SK-N-SH (cell line): Measurements from ENCODE around the gene LRRC8C. TPM values are rescaled to one million over a fixed set of nuclear protein-coding genes. Genes with fewer than 3 reads are reported as not detected.
A peak's percentile ranks its signal among the peaks of the same experiment; 100 is the strongest.

Source experiments
- CTCF ChIA-PET: fragments of 300-600, 350-600 bp; formaldehyde crosslinking; extraction: SDS; loops from one replicate; lab custom pipeline; 2021; lab: Yijun Ruan, JAX
- POLR2A ChIA-PET: fragments of 350-600 bp; sonication (Branson Sonifier 250); formaldehyde crosslinking; extraction: SDS; loops from one replicate; lab custom pipeline; 2020; ENCODE audit warnings: antibody characterized with exemption, inconsistent platforms; lab: Yijun Ruan, JAX
- DNase-seq: peaks from one replicate; pipeline ENCODE4 v3.0.0; 2012
- H2AFZ ChIP-seq: fragments of 200-600 bp; sonication (generic); 2 replicates; pipeline ENCODE4 v1.8.1; 2016; ENCODE audit warnings: antibody characterized with exemption, mild to moderate bottlenecking, low read depth
- H3F3A ChIP-seq: fragments of 200-600 bp; sonication (generic); replicated peaks from 2 replicates; pipeline ENCODE3; 2016; ENCODE audit warnings: antibody characterized with exemption, mild to moderate bottlenecking; ENCODE audit not compliant: insufficient read depth
- H3K27ac ChIP-seq, 2 experiments: fragments of 200-500 bp in 1 of 2; fragments of 200-600 bp in 1 of 2; sonication (Bioruptor generic) in 1 of 2; sonication (generic), shearing (Covaris generic) in 1 of 2; 2 replicates each; pipeline versions ENCODE4 v1.5.1 to v1.6.1; 2014 to 2016; ENCODE audit warnings: low read depth in 2 of 2, inconsistent platforms in 1 of 2, low read length in 1 of 2, mild to moderate bottlenecking in 1 of 2, mixed read lengths in 1 of 2
- H3K27me3 ChIP-seq: fragments of 200-600 bp; sonication (generic), shearing (Covaris generic); 2 replicates; pipeline ENCODE4 v1.6.1; 2016; ENCODE audit warnings: mixed run types; ENCODE audit not compliant: insufficient read depth
- H3K36me3 ChIP-seq, 2 experiments: fragments of 200-500 bp in 1 of 2; fragments of 200-600 bp in 1 of 2; sonication (Bioruptor generic) in 1 of 2; sonication (generic) in 1 of 2; replicated peaks in 1 of 2; 2 replicates each; pipeline versions ENCODE3 to v1.5.1; 2014 to 2016; ENCODE audit warnings: low read length in 1 of 2, mild to moderate bottlenecking in 1 of 2; ENCODE audit not compliant: insufficient read depth in 2 of 2, control insufficient read depth in 1 of 2
- H3K4me1 ChIP-seq, 2 experiments: fragments of 200-500 bp in 1 of 2; fragments of 200-600 bp in 1 of 2; sonication (Bioruptor generic) in 1 of 2; sonication (generic), shearing (Covaris generic) in 1 of 2; 2 replicates each; pipeline versions ENCODE4 v1.5.1 to v1.6.1; 2014 to 2016; ENCODE audit warnings: low read depth in 1 of 2, low read length in 1 of 2, mixed run types in 1 of 2; ENCODE audit not compliant: insufficient read depth in 2 of 2, control insufficient read depth in 1 of 2
- H3K4me2 ChIP-seq: fragments of 200-600 bp; sonication (generic), shearing (Covaris generic); 2 replicates; pipeline ENCODE4 v1.6.1; 2017; ENCODE audit warnings: mixed run types
- H3K4me3 ChIP-seq, 2 experiments: fragments of 200-500 bp in 1 of 2; fragments of 200-600 bp in 1 of 2; sonication (Bioruptor generic) in 1 of 2; sonication (generic), shearing (Covaris generic) in 1 of 2; 2 replicates each; pipeline versions ENCODE4 v1.5.1 to v1.8.1; 2014 to 2016; ENCODE audit warnings: low read depth in 2 of 2, inconsistent platforms in 1 of 2, low read length in 1 of 2, mild to moderate bottlenecking in 1 of 2, mixed read lengths in 1 of 2, moderate library complexity in 1 of 2
- H3K79me2 ChIP-seq: fragments of 200-600 bp; sonication (generic); 2 replicates; pipeline ENCODE4 v1.8.1; 2017; ENCODE audit warnings: mild to moderate bottlenecking; ENCODE audit not compliant: insufficient read depth
- H3K9ac ChIP-seq: fragments of 200-600 bp; sonication (generic); 2 replicates; pipeline ENCODE4 v1.6.1; 2017; ENCODE audit warnings: mixed run types
- H3K9me2 ChIP-seq: fragments of 200-600 bp; sonication (generic); 2 replicates; pipeline ENCODE4 v1.6.1; 2017; ENCODE audit warnings: mixed run types
- H3K9me3 ChIP-seq: fragments of 200-600 bp; sonication (generic); 2 replicates; pipeline ENCODE4 v1.6.1; 2017; ENCODE audit warnings: mixed run types, mild to moderate bottlenecking, moderate library complexity
- H4K20me1 ChIP-seq: fragments of 200-600 bp; sonication (generic); 2 replicates; pipeline ENCODE4 v1.6.1; 2017; ENCODE audit warnings: mild to moderate bottlenecking, mixed run types; ENCODE audit not compliant: insufficient read depth
- CHD2 ChIP-seq: fragments of 150-350 bp; IDR thresholded peaks from 2 replicates; pipeline ENCODE4 v1.6.1; 2018; ENCODE audit warnings: low read length; ENCODE audit not compliant: partially characterized antibody
- GABPA ChIP-seq: IDR thresholded peaks from 2 replicates; pipeline ENCODE4 v1.4.0; 2012; ENCODE audit warnings: low read depth, mild to moderate bottlenecking
- MEF2A ChIP-seq: IDR thresholded peaks from 2 replicates; pipeline ENCODE4 v1.4.0; 2012; ENCODE audit warnings: low read depth, borderline replicate concordance
- MXI1 ChIP-seq: IDR thresholded peaks from 2 replicates; pipeline ENCODE4 v1.6.1; 2012; ENCODE audit warnings: mild to moderate bottlenecking, low read depth, low read length, improper control_type of control experiment
- NFIC ChIP-seq: IDR thresholded peaks from 2 replicates; pipeline ENCODE4 v1.4.0; 2012; ENCODE audit warnings: borderline replicate concordance
- NRF1 ChIP-seq: IDR thresholded peaks from 2 replicates; pipeline ENCODE4 v1.6.1; 2012; ENCODE audit warnings: low read depth, mild to moderate bottlenecking, low read length
- RFX5 ChIP-seq: IDR thresholded peaks from 2 replicates; pipeline ENCODE4 v1.6.1; 2012; ENCODE audit warnings: mild to moderate bottlenecking, improper control_type of control experiment, low read length
- TAF1 ChIP-seq: IDR thresholded peaks from 2 replicates; pipeline ENCODE4 v1.6.1; 2012; ENCODE audit warnings: low read depth, mild to moderate bottlenecking, low read length, moderate library complexity, borderline replicate concordance
- USF2 ChIP-seq: fragments of 150-350 bp; IDR thresholded peaks from 2 replicates; pipeline ENCODE4 v1.6.1; 2017; ENCODE audit warnings: antibody characterized with exemption, low read length, low read depth, borderline replicate concordance
- ZBTB33 ChIP-seq: IDR thresholded peaks from 2 replicates; pipeline ENCODE4 v1.4.0; 2012; ENCODE audit warnings: low read depth, borderline replicate concordance
- WGBS: methylation state at CpG from one replicate; pipeline ENCODE4 v1.1.6; 2017; ENCODE audit warnings: low lambda C conversion rate; 5-methylcytosine and 5-hydroxymethylcytosine counted together
- polyA plus RNA-seq, 3 experiments: library from polyadenylated mRNA; depleted of rRNA; stranded (reverse); fragments of >200 nt; gene quantifications; 2 replicates each; pipeline ENCODE4 v1.2.3, GENCODE V29; 2012

Gene LRRC8C
- polyA plus RNA-seq, 1 of the 3 experiments (the other 2 are of a cell fraction) = 4.2 TPM

- TF ChIP-seq ZBTB33 (no peak), TAF1 (no peak), NFIC (peak; percentile 92), MEF2A (no peak), RFX5 (no peak), GABPA (no peak), NRF1 (no peak)
These were observed 27.2 kb upstream of the LRRC8C start (continued) for GRCh38 chr1:89605692-89606091.

- TF ChIP-seq CHD2 (no peak), MXI1 (no peak), USF2 (no peak), ZBTB33 (no peak)
- 94% methylated on average over 3 of the region's 3 CpGs for WGBS
- Histone ChIP-seq H3K4me3 (no peak overlapping the region), H3K9ac (no peak overlapping the region), H3K27me3 (no peaks in the 10 kb centered on the region), H3K4me1 (peaks cover 3 to 20% of the 10 kb centered on the region in 2 experiments; a peak in 3 of 4 replicates), H3K27ac (no peak overlapping the region; a peak in 1 of 4 replicates), H3K79me2 (no peaks in the 10 kb centered on the region), H2AFZ (no peak overlapping the region), H3F3A (no peaks in the 10 kb centered on the region), H3K9me3 (no peaks in the 10 kb centered on the region), H3K4me2 (no peak overlapping the region), H4K20me1 (no peaks in the 10 kb centered on the region), H3K9me2 (no peaks in the 10 kb centered on the region), H3K36me3 (no peaks in the 10 kb centered on the region)
- no peak for DNase-seq
- CTCF ChIA-PET = interaction anchor here (1.4 to 5.5 kb wide), 4 partner anchors 10 to 156 kb away, joined by 4 to 43 read pairs (median 8); partner anchors contain the start of gene LRRC8C
- POLR2A ChIA-PET = no interaction called here
These were observed 26.5 kb upstream of the LRRC8C start for GRCh38 chr1:89606227-89606980.
